GM20000 (cell line): ENCODE results near the gene CEP128.

Source experiments
- DNase-seq: peaks from one replicate; pipeline ENCODE4 v3.0.0; 2012; ENCODE audit warnings: low spot score
- CTCF ChIP-seq: IDR thresholded peaks from 2 replicates; pipeline ENCODE4 v1.5.1; 2012; ENCODE audit warnings: mild to moderate bottlenecking, control low read depth; ENCODE audit errors: extremely low read depth, missing control alignments

The CEP128 gene

GRCh38 chr14:80901260-80901659 is 40.3 kb downstream of the CEP128 start:
- DNase-seq: no peak
- TF ChIP-seq CTCF: no peak

- no peak for DNase-seq
- no peak for TF ChIP-seq CTCF
Observed at GRCh38 chr14:80872645-80873044, 68.9 kb downstream of the CEP128 start.

- no peak for TF ChIP-seq CTCF
- no peak for DNase-seq
Observed at GRCh38 chr14:80868260-80868659, 73.3 kb downstream of the CEP128 start.

GRCh38 chr14:80867798-80868197 is 73.7 kb downstream of the CEP128 start:
- TF ChIP-seq CTCF: no peak
- no peak for DNase-seq

GRCh38 chr14:80867091-80867490 is 74.4 kb downstream of the CEP128 start:
- no peak for TF ChIP-seq CTCF
- no peak for DNase-seq

GRCh38 chr14:80865565-80865964 is 76.0 kb downstream of the CEP128 start:
- no peak for TF ChIP-seq CTCF
- DNase-seq: no peak

GRCh38 chr14:80862983-80863382 is 78.6 kb downstream of the CEP128 start:
- no peak for TF ChIP-seq CTCF
- no peak for DNase-seq

- no peak for DNase-seq
- TF ChIP-seq CTCF: no peak
Observed at GRCh38 chr14:80862541-80862940, 79.0 kb downstream of the CEP128 start.
